Islet precursor cell (in vitro differentiated cells): Measurements from ENCODE around the gene MMP7.

ENCODE experiments used
- DNase-seq: peaks from one replicate; pipeline ENCODE4 v3.0.0-alpha.2; 2018

MMP7 gene

DNA sequence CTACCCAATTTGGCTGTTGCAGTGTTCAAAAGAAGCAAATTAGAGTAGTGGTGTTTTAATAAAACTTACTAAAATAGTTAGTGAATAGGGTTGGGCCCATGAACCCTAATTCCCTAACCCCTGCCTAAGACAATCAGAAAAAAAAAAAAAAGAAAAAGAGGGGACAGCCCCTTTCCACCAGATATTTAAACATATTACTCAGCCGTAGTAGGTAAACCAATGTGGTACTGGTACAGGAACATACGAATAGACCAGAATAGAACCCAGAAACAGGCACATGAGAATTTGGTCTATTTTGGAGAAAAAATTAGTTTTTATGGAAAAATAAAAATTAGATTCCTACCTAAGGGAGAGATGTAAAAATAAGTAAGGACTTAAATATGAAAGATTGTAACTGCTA, 38.6 kb downstream of the MMP7 start:
- no peak for DNase-seq

DNA sequence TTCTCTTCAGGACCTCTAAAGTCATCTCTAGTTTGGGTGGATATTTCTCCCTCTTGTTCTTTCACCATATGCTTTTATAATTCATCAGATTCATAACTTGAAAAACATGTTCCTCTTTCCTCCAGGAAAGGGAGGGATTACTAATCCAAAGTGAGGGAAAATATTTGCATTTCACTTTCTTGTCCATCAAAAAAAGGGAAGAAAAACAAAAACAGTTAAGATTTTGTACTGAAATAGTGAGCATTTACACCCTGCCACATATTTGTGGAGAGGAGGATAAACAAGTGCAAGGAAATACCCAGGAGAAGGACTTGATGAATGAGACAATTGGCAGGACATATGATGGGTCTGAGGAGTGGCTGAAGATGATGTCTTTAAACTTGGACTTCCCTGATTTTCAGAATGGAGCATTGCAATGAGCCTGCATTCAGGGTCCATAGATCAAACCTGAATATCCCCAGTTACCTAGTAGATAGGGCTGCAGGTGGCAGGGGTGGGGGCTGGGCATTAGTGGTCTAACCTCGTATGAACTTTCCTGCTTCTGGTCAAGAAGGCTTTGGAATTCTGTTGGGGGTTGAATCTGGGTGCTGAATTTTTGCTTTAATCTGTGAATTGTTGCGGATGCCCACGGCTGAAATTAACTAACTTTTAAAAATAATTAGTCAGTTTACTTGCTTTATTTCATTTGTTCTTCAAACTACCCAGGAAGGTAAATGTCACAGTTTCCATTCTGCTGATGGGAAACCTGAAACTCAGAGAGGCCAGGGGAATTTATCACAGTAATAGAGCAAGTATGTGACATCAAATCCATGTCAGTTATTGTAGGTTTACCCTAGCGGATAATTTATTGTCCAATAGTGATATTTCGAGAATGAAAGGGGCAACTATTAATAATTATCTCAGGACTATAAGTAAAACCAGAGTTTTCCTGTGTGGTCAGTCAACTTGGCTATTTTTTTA, 41.1 kb downstream of the MMP7 start:
- DNase-seq, result no peak

DNA sequence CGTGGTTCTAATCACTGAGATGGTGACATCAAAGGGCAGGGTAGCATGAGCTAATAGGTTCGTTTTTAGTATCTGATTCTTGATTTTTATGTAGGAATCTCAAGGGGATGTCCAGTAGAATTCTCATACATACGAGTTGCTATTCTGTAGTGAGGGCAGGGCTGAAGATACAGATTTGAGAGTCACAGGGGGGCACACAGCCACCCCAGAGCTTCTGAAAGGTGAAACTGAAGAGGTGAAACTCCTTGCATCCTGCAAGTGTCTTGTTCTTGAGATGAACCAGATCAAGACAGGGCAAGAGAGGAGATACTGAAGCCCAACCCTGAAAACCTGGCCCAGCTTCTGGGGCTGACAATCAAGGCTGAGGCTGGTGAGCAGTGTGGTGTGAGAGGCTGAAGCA, 42.3 kb downstream of the MMP7 start:
- DNase-seq, result no peak

DNA sequence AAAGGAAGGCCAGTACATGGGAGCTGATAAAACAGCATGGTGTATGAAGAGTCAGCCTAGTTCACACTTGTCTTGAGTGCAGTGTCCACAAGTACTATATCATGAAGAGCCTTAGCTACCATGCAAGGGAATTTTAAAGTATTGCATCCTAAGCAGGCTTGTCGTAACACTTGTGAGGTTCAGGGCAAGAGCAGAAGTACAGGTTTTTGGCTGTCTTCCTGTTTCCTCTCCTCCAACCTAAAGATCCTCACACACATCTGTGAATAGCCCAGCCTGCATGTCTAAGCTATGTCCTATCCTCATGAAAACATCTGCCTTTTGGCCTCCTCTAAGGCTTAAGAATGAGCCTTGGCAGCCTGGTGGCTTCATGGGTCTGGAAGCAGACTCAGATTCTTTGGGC, 43.3 kb downstream of the MMP7 start:
- no peak for DNase-seq

DNA sequence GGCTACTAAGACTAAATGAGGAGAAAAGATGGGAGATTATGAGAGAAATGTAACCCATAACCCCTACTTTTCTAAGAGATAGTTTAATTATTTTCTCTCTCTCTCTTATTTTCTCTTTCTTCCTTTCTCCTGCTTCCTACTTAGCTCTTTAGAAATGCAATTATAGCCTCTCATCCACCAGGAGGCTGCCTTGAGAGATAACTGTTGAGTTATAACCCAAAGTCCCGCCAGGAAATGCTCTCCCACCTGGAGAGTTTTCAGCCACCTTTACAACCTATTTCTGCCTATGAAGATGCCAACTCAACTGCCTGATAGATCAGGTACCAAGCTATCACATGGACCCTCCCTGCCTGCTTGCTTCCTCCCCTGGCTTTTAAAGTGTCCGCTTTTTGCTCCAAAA, 44.0 kb downstream of the MMP7 start:
- DNase-seq, result no peak

DNA sequence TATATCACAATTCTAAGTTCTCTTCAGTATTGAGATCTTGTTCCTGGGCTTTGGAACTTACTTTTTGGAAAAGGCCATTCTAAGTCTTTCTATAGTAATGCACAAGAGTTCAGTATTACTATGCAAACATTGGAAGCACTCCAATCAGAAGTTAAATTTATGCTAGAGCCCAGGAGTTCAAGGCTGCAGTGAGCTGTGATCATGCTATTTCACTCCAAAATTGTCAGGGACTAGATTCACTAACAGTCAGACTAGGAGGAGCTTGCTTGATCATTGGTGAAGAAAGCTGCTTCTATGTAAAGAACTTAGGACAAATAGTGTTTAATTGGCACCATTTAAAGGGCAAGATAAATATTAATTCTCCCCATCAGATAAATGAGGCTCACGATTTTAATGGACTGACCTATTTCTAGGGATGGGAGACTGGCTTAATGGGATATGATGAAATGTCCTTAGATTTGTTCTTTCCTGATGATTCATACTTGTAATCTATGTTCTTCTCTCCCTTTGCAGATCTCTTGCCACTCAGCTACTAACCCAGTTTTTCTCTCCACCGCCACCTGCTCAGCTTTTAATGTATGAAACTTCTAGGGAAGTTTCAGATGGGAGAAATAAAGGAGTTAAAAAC, 45.3 kb downstream of the MMP7 start:
- DNase-seq, result no peak

DNA sequence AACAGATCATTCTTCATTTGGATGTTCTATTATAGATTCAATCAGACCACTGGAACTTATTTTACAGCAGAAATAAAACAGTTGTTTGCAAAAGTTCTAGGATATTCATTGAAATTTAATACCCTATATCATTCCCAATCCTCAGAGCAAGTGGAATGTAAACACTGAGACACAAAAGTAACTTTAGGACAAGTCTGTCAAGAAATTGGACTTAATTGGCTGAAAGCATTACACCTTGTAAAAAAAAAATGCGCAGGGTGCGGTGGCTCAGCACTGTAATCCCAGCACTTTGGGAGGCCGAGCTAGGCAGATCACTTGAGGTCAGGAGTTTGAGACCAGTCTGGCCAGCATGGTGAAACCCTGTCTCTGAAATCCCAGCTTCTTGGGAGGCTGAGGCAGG, 48.1 kb downstream of the MMP7 start:
- no peak for DNase-seq

DNA sequence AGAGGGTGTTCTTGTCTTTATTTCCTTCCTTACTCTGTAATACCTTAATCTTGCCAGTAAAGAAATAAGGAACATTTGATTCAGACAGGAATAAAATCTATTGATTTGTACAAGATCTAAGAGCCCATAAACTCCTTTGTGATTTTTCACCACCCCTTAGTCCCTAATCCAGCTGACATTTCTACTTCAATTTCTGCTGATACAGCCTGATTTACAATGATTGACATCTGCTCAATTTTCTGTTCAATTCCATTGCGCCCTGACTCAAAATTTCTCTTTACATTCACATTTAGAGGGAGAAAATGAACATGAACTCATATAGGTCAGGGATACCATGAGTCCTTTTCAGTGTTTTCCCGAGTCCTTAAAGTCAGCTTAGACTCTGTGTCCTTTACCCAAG, 50.8 kb downstream of the MMP7 start:
- DNase-seq, result no peak

DNA sequence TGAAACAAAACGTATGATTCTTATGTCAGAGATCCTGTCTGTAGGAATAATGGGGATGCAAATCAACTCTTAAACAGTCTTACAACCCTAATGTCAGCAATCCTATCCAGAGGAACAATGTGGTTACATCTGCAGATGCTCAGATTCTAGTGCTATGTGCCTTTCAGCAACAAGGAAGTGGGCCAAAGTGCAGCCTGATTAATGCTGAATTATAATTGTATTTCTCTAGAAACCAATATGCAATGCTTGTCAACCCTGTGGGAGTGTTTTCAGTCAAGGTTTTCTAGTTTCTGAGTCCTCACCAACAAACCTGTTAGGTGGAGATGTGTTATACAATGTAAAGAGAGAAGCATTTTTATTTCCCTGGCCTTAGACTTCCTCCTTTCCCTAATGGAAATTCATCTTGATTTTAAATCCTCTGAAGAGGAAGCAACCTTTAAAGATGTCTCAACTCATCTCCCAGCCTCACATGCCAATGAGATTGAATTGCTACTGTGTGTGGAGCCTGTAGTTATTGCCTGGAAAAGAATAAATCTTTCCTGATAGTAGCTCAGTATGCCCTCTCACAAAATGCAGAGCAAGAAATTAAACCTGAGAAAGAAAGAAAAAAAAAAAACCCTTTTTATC, 51.8 kb downstream of the MMP7 start:
- DNase-seq, result no peak

DNA sequence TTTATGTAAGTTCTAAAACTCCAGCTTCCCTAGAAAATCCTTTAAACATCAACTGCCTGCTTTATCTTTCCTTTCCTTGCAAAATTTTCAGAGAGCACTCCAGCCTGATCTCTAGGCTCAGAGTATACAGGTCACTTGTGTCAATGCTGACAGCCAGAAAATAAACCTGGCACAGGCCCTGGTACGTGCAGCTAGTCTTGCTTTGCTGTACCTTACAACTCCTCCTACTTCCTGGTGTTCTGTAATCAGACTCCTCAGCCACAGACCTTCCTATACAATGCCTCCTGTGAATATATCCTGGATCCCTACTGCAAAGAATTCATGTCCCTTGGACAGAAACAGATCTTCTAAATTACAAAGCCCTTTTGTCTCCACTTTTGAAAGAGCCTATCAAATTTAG, 53.7 kb downstream of the MMP7 start:
- no peak for DNase-seq

DNA sequence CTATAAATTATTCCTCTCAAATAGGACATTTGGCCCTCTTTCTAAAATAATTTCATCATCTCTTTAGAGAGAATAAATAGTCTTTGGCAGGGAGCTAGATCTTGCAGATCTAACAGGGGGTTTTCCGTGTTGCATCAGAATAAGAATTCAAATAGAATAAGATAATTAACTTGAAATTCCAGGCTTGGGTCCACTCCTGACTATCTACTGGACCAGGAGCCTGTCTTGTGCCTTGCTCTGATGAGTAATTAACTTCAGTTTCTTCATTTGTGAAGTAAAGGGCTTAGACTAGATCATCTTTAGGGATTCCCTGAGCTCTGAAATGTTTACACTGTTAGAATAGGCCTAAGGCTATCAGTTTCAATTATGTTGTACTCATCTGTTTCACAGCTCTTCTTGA, 54.5 kb downstream of the MMP7 start:
- DNase-seq, result no peak

DNA sequence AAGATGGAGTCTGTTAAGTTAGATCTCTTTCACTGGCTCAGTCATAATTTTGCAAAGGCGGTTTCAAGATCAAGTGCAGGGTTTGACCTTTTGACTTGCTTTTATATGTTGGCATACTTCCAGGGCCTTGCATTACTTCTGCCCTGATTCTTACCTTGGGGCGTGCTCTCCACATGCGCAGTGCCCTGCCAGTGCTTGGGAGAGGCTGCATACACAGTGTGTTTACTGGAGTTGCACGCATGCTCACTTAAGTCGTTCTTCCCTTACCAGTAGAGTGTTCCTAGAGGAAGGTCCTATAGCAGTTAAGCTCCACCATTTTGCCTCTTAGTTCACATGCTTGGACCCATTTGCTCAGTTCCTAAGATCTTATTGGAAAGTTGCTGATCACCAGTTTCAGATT, 57.0 kb downstream of the MMP7 start:
- no peak for DNase-seq

DNA sequence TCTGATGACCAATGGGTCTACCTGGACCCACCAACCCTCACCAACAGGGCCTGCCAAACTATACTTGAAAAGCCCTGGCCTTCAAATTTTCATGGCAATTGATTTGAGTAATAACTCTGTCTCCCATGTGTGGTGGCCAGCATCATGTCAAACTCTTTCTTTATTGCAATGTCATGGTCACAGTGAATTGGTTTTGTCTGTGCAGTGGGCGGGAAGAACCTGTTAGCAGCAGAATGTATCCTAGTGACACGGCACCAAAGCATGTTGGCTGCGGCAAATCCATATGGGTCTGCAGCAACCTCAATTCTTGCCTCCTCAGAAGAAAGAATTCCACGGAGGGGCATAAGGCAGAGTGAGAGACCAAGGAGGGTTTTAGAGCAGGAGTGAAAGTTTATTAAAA, 58.4 kb downstream of the MMP7 start:
- no peak for DNase-seq

DNA sequence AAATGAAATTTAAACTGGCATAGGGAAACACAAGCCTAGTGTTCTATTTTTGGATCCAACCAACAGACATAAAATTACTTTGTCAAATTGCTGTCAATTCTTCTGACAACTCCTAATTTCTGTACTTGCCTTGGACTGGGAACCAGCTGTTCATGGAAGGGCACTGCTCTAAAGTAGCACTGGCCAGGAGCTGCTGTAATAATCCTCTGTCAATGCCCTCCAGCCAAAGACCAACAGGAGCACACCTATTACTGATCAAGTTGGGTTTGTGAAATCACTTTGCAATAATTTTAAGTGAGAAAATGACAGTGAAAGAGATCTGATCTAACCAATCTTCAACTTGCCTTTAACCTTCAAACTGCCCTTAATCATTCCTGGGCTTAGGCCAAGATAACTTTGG, 59.1 kb downstream of the MMP7 start:
- no peak for DNase-seq
